Transverse colon (tissue), 4 donors: ENCODE measurements around the gene MARVELD3.

ENCODE experiments used
- CTCF ChIP-seq, 5 experiments: fragments of 200-600 bp in 3 of 5; fragments of 450-650 bp in 2 of 5; sonication (generic) in 3 of 5; IDR thresholded peaks; 1 replicate in 2 of 5; 2 replicates in 3 of 5; pipeline ENCODE4 v1.5.1; 2016 to 2017; ENCODE audit warnings: antibody characterized with exemption in 5 of 5, inconsistent platforms in 3 of 5, mild to moderate bottlenecking in 2 of 5, moderate library complexity in 1 of 5
- EP300 ChIP-seq: sonication (generic); formaldehyde crosslinking; IDR thresholded peaks from one replicate; pipeline ENCODE4 v1.6.1; 2017; ENCODE audit warnings: antibody characterized with exemption, low read depth
- POLR2A ChIP-seq: fragments of 450-650 bp; IDR thresholded peaks from one replicate; pipeline ENCODE4 v1.6.1; 2016; ENCODE audit warnings: antibody characterized with exemption, mild to moderate bottlenecking, moderate library complexity
- POLR2AphosphoS5 ChIP-seq, 3 donors: sonication (generic); formaldehyde crosslinking; IDR thresholded peaks; one replicate each; pipeline ENCODE4 v1.6.1; 2016; ENCODE audit warnings: antibody characterized with exemption in 3 of 3

- no peak for TF ChIP-seq EP300
- TF ChIP-seq CTCF (IDR thresholded peaks at IDR 0.05): no peak
- TF ChIP-seq POLR2AphosphoS5 (IDR thresholded peaks at IDR 0.05): no peak
- TF ChIP-seq POLR2A: no peak
These were observed 3.9 kb upstream of the MARVELD3 start for GRCh38 chr16:71622088-71622487.
